Stimulated activated CD8-positive, alpha-beta memory T cell treated with anti-CD3 and anti-CD28 coated beads, Interleukin-12 subunit alpha, Interleukin-12 subunit beta, amount 100 ng/mL, for 24 hours (primary cell): ENCODE data around the gene NSG1.

ENCODE experiments used
- DNase-seq: peaks from one replicate; pipeline ENCODE4 v3.0.0-alpha.2; 2020; ENCODE audit errors: extremely low read depth

Gene NSG1

GRCh38 chr4:4396628-4397440 lies 9.9 kb downstream of the NSG1 start:
- no peak for DNase-seq

- no peak for DNase-seq
These were observed 10.5 kb downstream of the NSG1 start for GRCh38 chr4:4397441-4397819.

GRCh38 chr4:4398430-4398829 lies 11.5 kb downstream of the NSG1 start:
- DNase-seq = no peak

DNA sequence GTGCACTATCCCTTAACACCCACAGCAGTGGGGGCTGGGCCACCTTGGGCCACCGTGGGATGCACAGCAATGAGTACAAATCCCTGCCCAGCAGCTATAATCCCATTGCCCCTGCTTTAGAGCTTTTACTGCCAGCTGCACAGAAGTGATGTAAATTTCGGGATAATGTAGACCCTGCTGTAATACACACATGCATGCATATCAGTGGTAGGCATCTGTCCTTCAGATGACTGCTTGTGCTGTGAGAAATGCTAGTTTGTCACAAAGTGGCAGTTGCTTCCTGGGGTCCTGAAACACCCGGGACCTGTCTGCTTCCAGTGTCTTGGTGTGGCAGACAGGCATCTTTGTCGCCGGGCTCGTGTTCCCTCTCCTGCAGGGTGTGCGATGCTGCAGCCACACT lies 14.1 kb downstream of the NSG1 start:
- DNase-seq = no peak

GRCh38 chr4:4402966-4403365 lies 16.1 kb downstream of the NSG1 start:
- DNase-seq = no peak

DNA sequence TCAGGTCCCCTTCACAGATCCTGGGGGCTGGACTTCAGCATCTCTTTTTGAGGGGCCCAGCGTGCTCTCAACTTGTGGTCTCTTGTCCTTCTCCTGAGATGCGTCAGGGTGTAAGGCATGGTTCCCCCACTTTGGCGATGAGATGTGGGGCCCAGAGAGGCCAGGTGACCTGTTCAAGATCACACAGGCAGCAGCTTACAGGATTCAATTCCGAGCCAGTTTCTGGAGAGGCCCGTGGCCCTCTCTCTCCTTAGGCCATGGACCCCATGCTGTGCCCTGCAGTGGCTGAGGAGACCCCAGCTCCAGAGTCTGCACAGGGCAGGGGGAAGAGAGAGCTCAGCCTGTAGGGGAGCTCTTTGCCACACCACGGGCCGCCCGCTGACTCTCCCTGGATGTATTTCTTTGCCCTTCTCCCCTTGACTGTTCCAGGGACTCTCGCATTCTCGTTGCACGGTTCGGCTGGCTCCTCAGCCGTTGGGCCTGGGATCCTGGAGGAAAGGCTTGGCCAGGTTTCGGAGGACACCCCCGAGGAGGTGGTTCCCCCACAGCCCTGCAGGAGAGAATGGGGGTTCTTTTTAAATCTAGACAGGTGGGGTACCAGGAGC lies 18.6 kb downstream of the NSG1 start:
- DNase-seq = no peak

DNA sequence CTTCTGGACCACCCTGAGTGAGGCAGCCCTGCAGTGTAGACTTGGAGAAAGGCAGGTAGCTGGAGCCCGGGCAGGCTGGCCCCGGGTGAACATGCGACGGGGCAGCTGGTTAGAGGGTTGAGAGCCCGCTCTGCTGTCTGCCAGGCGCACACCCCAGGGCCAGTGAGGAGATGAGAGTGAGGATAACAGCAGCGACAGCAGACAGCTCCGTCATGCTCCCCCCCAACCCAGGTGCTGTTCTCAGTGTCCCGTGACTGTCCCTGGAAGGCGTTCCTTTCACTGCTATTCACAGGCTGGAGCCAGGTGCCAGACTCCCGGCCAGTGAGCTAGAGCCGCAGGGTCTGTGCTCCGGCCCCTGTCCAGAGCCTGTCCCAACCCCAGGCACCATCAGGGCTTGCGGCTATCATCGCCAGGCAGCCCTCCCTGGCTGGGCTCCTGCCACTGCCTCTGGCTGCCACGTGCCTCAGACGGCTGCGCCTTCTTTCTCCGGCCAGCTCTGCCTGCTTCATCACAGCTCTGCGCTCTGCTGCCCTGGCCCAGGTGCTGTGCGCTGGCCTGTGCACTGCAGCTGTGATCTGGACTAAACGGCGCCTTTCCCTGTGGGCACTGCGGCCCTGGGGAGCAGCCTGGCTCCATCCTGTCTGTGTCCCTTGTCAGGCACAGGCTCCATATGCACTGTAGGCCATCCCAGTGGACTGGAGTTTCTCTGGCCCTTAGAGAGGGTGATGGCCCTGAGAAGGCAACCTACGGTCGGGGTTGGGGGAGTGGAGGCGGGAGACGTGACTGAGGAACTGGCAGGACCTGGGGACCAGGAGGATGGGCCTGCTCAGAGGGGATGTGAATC lies 19.8 kb downstream of the NSG1 start:
- DNase-seq = no peak

- DNase-seq = no peak
These were observed 20.6 kb downstream of the NSG1 start for GRCh38 chr4:4407299-4408131.

DNA sequence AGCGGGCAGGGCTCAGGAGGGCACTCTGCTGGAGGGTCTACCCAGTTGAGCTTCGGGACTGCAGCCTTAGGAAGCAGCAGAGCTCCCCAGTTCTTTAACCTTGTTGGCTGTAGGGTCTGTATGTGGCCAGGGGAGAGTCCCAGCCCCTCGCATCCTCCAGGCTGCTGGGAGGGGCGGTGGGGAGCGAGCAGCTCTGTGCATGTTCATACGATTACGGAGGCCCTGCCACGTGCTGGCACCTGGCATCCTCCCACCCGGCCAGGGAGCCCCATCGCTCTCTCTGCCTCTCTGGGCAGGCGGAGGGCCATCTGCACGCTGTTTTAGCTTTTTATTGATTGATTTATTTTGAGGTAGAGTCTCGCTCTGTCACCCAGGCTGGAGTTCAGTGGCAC lies 21.2 kb downstream of the NSG1 start:
- no peak for DNase-seq

GRCh38 chr4:4408576-4409335 lies 21.9 kb downstream of the NSG1 start:
- no peak for DNase-seq

DNA sequence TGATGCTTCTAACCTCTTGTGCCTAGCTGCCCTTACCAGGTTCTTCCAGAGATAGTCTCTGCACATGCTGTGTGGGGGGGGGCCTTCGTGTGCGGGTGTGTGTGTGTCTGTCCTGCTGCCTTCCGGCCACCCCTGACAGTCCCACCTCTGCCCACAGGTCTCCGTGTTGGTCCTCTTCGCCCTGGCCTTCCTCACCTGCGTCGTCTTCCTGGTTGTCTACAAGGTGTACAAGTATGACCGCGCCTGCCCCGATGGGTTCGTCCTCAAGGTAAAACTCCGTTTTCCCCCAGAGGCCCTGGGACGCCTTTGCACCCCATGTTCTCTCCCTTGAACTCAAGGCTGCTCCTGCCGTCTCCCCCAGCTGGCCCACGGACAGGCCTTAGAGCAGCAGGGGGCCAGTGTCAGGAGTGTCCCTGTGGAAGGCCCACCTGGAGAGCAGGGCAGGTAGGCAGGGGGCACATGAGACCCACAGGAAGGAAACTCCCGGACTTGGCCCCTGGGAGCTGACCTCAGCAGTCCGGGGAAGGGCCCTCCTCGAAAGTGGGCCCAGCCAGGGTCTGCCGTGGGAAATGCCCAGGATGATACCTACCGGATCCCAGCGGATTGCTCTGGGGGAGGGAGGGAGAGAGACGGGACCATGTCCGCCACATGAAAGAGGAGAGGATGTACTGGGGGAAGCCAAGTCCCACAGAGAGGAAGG lies 22.7 kb downstream of the NSG1 start:
- DNase-seq = no peak

- no peak for DNase-seq
These were observed 23.4 kb downstream of the NSG1 start for GRCh38 chr4:4410271-4410670.

DNA sequence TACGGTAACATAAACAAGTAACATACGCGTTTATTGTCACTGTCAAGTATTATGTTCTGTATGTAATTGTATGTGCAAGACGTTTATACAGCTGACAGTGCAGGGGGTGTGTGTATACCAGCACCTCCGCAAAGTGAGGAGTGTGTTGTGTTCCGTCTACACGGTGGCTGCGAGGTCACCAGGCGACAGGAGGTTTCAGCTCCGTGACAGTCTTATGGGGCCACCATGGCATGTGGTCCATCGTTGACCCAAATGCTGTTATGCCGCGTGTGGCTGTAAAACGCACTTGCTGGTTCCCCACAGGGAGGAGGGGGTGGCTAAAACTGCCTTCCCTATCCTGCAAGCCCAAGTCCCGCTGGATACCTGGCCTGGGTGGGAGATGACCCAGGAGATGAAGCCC lies 25.0 kb downstream of the NSG1 start:
- DNase-seq = no peak

DNA sequence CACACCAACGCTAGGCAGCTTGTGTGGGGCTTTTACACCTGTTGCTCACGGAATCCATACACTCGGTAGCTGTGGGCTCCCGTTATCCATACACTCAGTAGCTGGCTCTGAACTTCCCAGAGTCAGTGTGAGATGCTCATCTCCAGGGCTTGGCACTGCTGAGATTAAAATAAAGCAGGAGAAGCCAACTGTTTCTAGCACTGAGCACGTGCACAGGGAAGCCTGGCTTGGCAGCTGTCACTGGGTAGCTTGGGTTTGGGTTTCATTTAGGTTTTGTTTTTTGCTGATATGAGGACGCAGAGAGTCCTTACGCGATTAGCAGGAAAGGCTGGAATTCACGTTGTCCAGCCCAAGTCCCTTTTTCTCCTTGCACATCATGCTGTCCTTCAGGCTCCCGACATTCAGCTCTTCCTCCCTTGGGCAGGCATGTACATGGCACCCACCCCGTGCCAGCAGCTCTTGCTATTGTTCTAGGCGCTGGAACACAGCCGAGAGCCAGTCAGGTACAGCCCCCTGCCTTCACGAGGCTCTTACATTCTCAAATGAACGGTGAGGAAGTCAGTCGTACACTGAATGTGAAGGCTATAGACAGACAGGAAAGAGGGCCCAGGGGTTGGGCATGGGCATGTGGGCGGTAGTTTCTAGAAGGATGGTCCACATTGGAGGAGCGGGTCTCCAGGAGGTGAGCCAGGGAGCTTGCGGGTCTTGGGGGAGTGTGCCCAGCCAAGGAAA lies 25.9 kb downstream of the NSG1 start:
- no peak for DNase-seq

DNA sequence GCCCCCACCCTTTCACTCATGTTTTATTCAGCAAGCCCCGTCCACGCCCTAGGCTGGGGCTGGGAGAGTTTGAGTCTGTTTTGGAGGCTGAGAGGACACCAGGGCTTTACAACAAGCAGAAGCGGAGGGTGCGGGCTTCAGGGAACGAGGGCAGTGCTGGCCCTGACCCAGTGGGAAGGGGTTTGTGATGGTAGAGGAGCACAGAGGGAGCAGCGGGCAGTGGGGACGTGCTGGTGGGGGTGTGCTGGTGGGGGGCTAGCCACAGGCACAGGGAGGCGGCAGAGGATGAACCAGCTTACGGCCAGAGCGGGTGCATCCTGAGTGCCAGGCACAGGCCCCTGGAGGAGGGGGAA lies 26.4 kb downstream of the NSG1 start:
- no peak for DNase-seq

GRCh38 chr4:4413806-4414205 lies 26.9 kb downstream of the NSG1 start:
- DNase-seq = no peak

DNA sequence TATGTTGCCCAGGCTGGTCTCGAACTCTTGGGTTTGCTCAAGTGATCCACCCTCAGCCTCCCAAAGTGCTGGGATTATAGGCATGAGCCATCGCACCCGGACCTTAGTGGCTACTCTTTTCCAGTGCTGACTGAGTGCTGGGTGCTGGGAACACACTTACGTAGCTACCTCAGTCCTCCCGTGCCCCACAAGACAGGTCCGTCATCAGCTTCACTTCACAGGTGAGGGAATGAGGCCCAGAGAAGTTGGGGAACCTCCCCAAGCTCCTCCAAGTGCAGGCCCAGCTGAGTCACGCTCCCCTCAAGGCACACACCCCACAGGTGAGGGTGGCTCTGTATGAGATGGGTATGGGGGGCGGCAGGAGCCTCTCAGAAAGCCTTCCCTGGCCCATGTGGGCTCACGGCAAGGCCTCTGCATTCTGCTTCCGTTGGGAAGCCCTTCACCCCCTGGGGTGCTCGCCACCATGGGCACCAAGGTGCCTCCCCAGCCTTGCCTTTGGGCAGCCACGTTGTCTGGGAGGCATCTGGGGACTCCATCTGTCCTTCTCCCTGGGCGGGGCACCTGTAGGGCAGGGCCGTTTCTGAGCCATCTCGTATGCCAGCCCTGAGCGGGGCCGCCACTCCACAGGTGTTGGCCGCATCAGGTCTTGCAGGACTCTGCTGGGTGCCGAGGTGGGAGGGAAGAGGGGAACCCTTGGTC lies 28.4 kb downstream of the NSG1 start:
- DNase-seq = no peak

DNA sequence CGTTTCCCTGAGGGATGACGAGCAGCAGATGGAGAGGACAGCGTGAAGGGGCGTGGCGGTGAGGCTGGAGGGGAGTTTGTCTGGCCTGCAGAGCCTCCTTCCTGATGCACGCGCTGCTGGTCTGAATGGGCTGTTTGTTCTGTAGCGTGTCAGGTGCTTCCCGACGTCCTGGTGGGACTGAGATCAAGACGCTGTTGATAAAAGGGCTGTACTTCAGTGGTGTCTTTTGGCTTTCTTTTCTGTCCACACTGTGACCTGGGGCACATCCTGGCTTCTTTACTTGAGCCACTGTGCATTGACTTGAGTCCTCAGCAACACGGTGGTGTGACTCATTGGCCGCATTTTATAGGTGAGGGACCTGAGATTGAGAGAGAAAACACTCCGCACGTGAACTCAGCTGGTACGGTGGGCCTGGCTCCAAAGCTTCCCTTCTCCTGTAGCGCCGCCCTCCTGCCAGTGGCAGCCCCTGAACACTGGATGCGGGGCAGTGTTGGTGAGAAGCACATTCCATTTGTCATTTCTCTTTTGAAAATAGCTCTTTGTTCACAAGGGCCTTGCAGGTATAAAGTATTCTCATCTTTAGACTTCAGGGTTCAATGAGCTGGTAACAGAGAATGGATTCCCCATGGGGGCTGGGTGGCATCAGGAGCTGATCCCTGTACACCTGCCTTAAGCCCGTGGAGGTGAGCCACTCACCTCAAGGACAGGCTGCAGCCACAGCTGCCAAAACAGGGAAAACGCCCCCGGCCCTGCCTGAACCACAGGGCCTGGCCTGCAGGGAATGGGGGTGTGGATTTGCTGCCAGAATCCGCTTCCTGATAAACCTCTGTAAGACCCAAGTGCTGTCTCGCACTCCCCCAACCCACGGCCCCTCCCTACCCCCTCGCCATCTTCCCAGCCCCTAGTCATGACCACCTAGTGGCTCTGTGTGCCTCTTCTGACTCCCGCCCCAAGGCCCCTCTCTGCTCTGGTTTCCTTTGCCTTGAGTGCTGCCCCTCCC lies 29.2 kb downstream of the NSG1 start:
- DNase-seq = no peak
